Measurements from ENCODE around the gene TTI1.

- TF ChIP-seq ZNF324 (tag by site-specific recombination; IDR thresholded peaks at IDR 0.05) (no peak), ZNF530 (tag by site-specific recombination; IDR thresholded peaks at IDR 0.05; ENCODE audit: low read depth) (no peak), ATF2 (tag by site-specific recombination; IDR thresholded peaks at IDR 0.05; ENCODE audit: low read depth) (no peak), CTCF (tag by site-specific recombination; IDR thresholded peaks at IDR 0.05) (no peak), ZNF140 (tag by site-specific recombination; IDR thresholded peaks at IDR 0.05) (no peak), ZNF302 (tag by site-specific recombination; IDR thresholded peaks at IDR 0.05; ENCODE audit: low read depth) (no peak), ZNF114 (tag by site-specific recombination; IDR thresholded peaks at IDR 0.05) (no peak), ZNF830 (tag by site-specific recombination; IDR thresholded peaks at IDR 0.05; ENCODE audit: low read depth) (no peak), BCL11A (tag by site-specific recombination; IDR thresholded peaks at IDR 0.05; ENCODE audit: low read depth) (no peak), ZNF292 (tag by site-specific recombination; IDR thresholded peaks at IDR 0.05; ENCODE audit: borderline replicate concordance, low read depth) (no peak)
These were observed 95.0 kb downstream of the TTI1 start for GRCh38 chr20:37938181-37938750.

Data from HEK293 (cell line).